Neural cell (in vitro differentiated cells): ENCODE measurements around the gene OLIG2. TPM values are rescaled to one million over a fixed set of nuclear protein-coding genes. Genes with fewer than 3 reads are reported as not detected.
A peak's percentile ranks its signal among the peaks of the same experiment; 100 is the strongest.

Source experiments
- H2AFZ ChIP-seq: fragments of 200-600, 300-800 bp; sonication (generic), shearing (Covaris generic); 2 replicates; pipeline ENCODE4 v1.6.0; 2014; ENCODE audit warnings: low read depth, mild to moderate bottlenecking, antibody characterized with exemption, low read length, moderate library complexity
- H3F3A ChIP-seq: fragments of 200-600 bp; shearing (Covaris generic); 2 replicates; pipeline ENCODE4 v1.6.1; 2016; ENCODE audit warnings: mild to moderate bottlenecking, moderate library complexity, mixed read lengths, antibody characterized with exemption, low read length; ENCODE audit not compliant: insufficient read depth, poor library complexity, severe bottlenecking
- H3K27ac ChIP-seq: fragments of 200-600, 300-800 bp; sonication (generic), shearing (Covaris generic); 2 replicates; pipeline ENCODE4 v1.5.1; 2014; ENCODE audit warnings: mild to moderate bottlenecking, low read length, moderate library complexity
- H3K27me3 ChIP-seq: fragments of 300-800, 200-600 bp; sonication (generic), shearing (Covaris generic); 2 replicates; pipeline ENCODE4 v1.6.0; 2014; ENCODE audit warnings: mild to moderate bottlenecking, low read depth, low read length, moderate library complexity; ENCODE audit not compliant: insufficient read depth
- H3K36me3 ChIP-seq: fragments of 300-800, 200-600 bp; sonication (generic), shearing (Covaris generic); 2 replicates; pipeline ENCODE4 v1.5.1; 2014; ENCODE audit warnings: mild to moderate bottlenecking, antibody characterized with exemption, low read length, moderate library complexity; ENCODE audit not compliant: insufficient read depth
- H3K4me2 ChIP-seq: fragments of 300-800, 200-600 bp; sonication (generic), shearing (Covaris generic); 2 replicates; pipeline ENCODE4 v1.6.0; 2014; ENCODE audit warnings: mild to moderate bottlenecking, low read length
- H3K4me3 ChIP-seq: fragments of 300-800, 200-600 bp; sonication (generic), shearing (Covaris generic); 2 replicates; pipeline ENCODE4 v1.5.1; 2014; ENCODE audit warnings: mild to moderate bottlenecking, low read length, moderate library complexity
- H3K79me2 ChIP-seq: fragments of 200-600 bp; shearing (Covaris generic); replicated peaks from 2 replicates; pipeline ENCODE4 v1.6.0; 2014; ENCODE audit warnings: mild to moderate bottlenecking, low read length, moderate library complexity; ENCODE audit not compliant: insufficient read depth
- H3K9ac ChIP-seq: fragments of 300-800, 200-600 bp; sonication (generic), shearing (Covaris generic); 2 replicates; pipeline ENCODE4 v1.6.1; 2016; ENCODE audit warnings: mild to moderate bottlenecking, low read length, mixed read lengths
- H3K9me2 ChIP-seq: fragments of 200-600 bp; shearing (Covaris generic); 2 replicates; pipeline ENCODE4 v1.6.1; 2016; ENCODE audit warnings: mild to moderate bottlenecking, low read length, mixed read lengths; ENCODE audit not compliant: insufficient read depth
- H3K9me3 ChIP-seq: fragments of 200-600, 300-800 bp; sonication (generic), shearing (Covaris generic); 2 replicates; pipeline ENCODE4 v1.6.1; 2016; ENCODE audit warnings: mild to moderate bottlenecking, mixed run types, low read length, moderate library complexity, mixed read lengths
- H4K20me1 ChIP-seq: fragments of 200-600 bp; shearing (Covaris generic); 2 replicates; pipeline ENCODE4 v1.6.1; 2016; ENCODE audit warnings: mild to moderate bottlenecking, mixed run types; ENCODE audit not compliant: insufficient read depth
- CTCF ChIP-seq: fragments of 450-650 bp; IDR thresholded peaks from 2 replicates; pipeline ENCODE4 v1.5.1; 2014; ENCODE audit warnings: antibody characterized with exemption, mild to moderate bottlenecking, moderate library complexity; ENCODE audit not compliant: poor library complexity, severe bottlenecking
- EP300 ChIP-seq: fragments of 450-650 bp; conservative IDR thresholded peaks from 2 replicates; pipeline ENCODE4 v1.6.1; 2014; ENCODE audit warnings: antibody characterized with exemption, mild to moderate bottlenecking, moderate library complexity; ENCODE audit not compliant: poor library complexity, severe bottlenecking
- EZH2 ChIP-seq: fragments of 200-600, 300-800 bp; shearing (Covaris generic), sonication (generic); IDR thresholded peaks from 2 replicates; pipeline ENCODE4 v1.6.1; 2014; ENCODE audit warnings: antibody characterized with exemption, low read length, borderline replicate concordance, mild to moderate bottlenecking; ENCODE audit not compliant: insufficient read depth, poor library complexity, severe bottlenecking
- MXI1 ChIP-seq: fragments of 450-650 bp; conservative IDR thresholded peaks from 2 replicates; pipeline ENCODE4 v1.6.1; 2014; ENCODE audit warnings: antibody characterized with exemption, mild to moderate bottlenecking; ENCODE audit not compliant: poor library complexity, severe bottlenecking
- POLR2AphosphoS5 ChIP-seq: IDR thresholded peaks from 2 replicates; pipeline ENCODE4 v1.6.1; 2012
- RAD21 ChIP-seq: fragments of 450-650 bp; conservative IDR thresholded peaks from 2 replicates; pipeline ENCODE4 v1.6.1; 2014; ENCODE audit warnings: antibody characterized with exemption, mild to moderate bottlenecking, moderate library complexity
- REST ChIP-seq: IDR thresholded peaks from 2 replicates; pipeline ENCODE4 v1.6.1; 2012; ENCODE audit warnings: borderline replicate concordance
- SMC3 ChIP-seq: fragments of 450-650 bp; conservative IDR thresholded peaks from 2 replicates; pipeline ENCODE4 v1.6.1; 2014; ENCODE audit warnings: antibody characterized with exemption, mild to moderate bottlenecking, moderate library complexity; ENCODE audit not compliant: poor library complexity
- TAF1 ChIP-seq: IDR thresholded peaks from 2 replicates; pipeline ENCODE4 v1.6.1; 2012; ENCODE audit warnings: low read depth
- polyA plus RNA-seq: library from polyadenylated mRNA; depleted of rRNA; stranded (reverse); fragments of >200 nt; gene quantifications from 2 replicates; pipeline ENCODE4 v1.2.3, GENCODE V29; 2014

OLIG2 gene
- polyA plus RNA-seq, 1 donor from 2014 or later: 0.90 TPM

GRCh38 chr21:33028773-33029384 lies 3.1 kb downstream of the OLIG2 start:
- Histone ChIP-seq H3K4me2 (no peak overlapping the region), H4K20me1 (no peaks in the 10 kb centered on the region), H2AFZ (no peak overlapping the region), H3K79me2 (no peaks in the 10 kb centered on the region), H3K36me3 (no peaks in the 10 kb centered on the region), H3K9me2 (no peaks in the 10 kb centered on the region), H3F3A (no peaks in the 10 kb centered on the region), H3K4me3 (no peak overlapping the region), H3K27me3 (peaks cover 99% of the 10 kb centered on the region), H3K9ac (no peak overlapping the region), H3K9me3 (no peaks in the 10 kb centered on the region), H3K27ac (no peak overlapping the region)
- no peak for TF ChIP-seq RAD21
- TF ChIP-seq POLR2AphosphoS5: peak; percentile 30

- Histone ChIP-seq H2AFZ (no peak overlapping the region), H3K9ac (no peak overlapping the region), H3K4me3 (no peak overlapping the region)
These were observed 3.7 kb downstream of the OLIG2 start for GRCh38 chr21:33029385-33029921.

GRCh38 chr21:33029975-33030461 lies 4.3 kb downstream of the OLIG2 start:
- no peaks in the 10 kb centered on the region for H3F3A ChIP-seq
- H3K27ac ChIP-seq: no peak overlapping the region
- H4K20me1 ChIP-seq: no peaks in the 10 kb centered on the region
- no peaks in the 10 kb centered on the region for H3K9me2 ChIP-seq
- no peak overlapping the region for H2AFZ ChIP-seq
- H3K4me3 ChIP-seq: no peak overlapping the region
- H3K36me3 ChIP-seq: no peaks in the 10 kb centered on the region
- no peaks in the 10 kb centered on the region for H3K79me2 ChIP-seq
- peaks cover 99% of the 10 kb centered on the region for H3K27me3 ChIP-seq
- no peaks in the 10 kb centered on the region for H3K9me3 ChIP-seq
- no peak overlapping the region for H3K9ac ChIP-seq
- H3K4me2 ChIP-seq: no peak overlapping the region
- TF ChIP-seq EP300 (no peak), EZH2 (no peak), RAD21 (no peak), CTCF (no peak), REST (no peak)

More at GRCh38 chr21:33029385-33029921, 3.7 kb downstream of the OLIG2 start:
- Histone ChIP-seq H3K79me2 (no peaks in the 10 kb centered on the region), H3K9me2 (no peaks in the 10 kb centered on the region), H3K4me2 (no peak overlapping the region), H3K27me3 (peaks cover 99% of the 10 kb centered on the region), H4K20me1 (no peaks in the 10 kb centered on the region), H3F3A (no peaks in the 10 kb centered on the region), H3K27ac (no peak overlapping the region), H3K36me3 (no peaks in the 10 kb centered on the region), H3K9me3 (no peaks in the 10 kb centered on the region)
- TF ChIP-seq SMC3: no peak
- no peak for TF ChIP-seq REST
- no peak for TF ChIP-seq MXI1
- no peak for TF ChIP-seq EP300
- TF ChIP-seq POLR2AphosphoS5: no peak
- TF ChIP-seq EZH2: no peak
- TF ChIP-seq TAF1: no peak
- TF ChIP-seq RAD21: no peak
